Vagina (tissue), 2 donors: ENCODE results near the gene PPIL6. TPM values are rescaled to one million over a fixed set of nuclear protein-coding genes. Genes with fewer than 3 reads are reported as not detected.
A peak's percentile ranks its signal among the peaks of the same experiment; 100 is the strongest.

Experiments
- DNase-seq, 2 donors: peaks; one replicate each; pipeline ENCODE4 v3.0.0-alpha.2; 2017; ENCODE audit errors: extremely low spot score in 2 of 2
- H3K27ac ChIP-seq: fragments of 200-600 bp; sonication (generic); one replicate; pipeline ENCODE4 v1.5.1; 2019
- H3K27me3 ChIP-seq: fragments of 200-600 bp; sonication (generic); one replicate; pipeline ENCODE4 v1.5.1; 2019
- H3K36me3 ChIP-seq, 2 donors: fragments of 200-600 bp; sonication (generic); one replicate each; pipeline ENCODE4 v1.5.1; 2017 to 2019
- H3K4me1 ChIP-seq: fragments of 200-600 bp; sonication (generic); one replicate; pipeline ENCODE4 v1.5.1; 2019
- H3K4me3 ChIP-seq, 2 donors: fragments of 200-600 bp; sonication (generic); 1 replicate in 1 of 2; 2 replicates in 1 of 2; pipeline ENCODE4 v1.5.1; 2016 to 2019
- H3K9me3 ChIP-seq: fragments of 200-600 bp; sonication (generic); one replicate; pipeline ENCODE4 v1.5.1; 2019
- CTCF ChIP-seq, 3 experiments: fragments of 450-650 bp in 2 of 3; fragments of 200-600 bp in 1 of 3; sonication (generic) in 1 of 3; IDR thresholded peaks; one replicate each; pipeline ENCODE4 v1.5.1; 2017 to 2019; ENCODE audit warnings: antibody characterized with exemption in 3 of 3, mild to moderate bottlenecking in 2 of 3, moderate library complexity in 2 of 3
- POLR2A ChIP-seq, 2 donors: fragments of 450-650 bp; IDR thresholded peaks; one replicate each; pipeline ENCODE4 v1.6.1; 2017; ENCODE audit warnings: antibody characterized with exemption in 2 of 2, mild to moderate bottlenecking in 2 of 2, moderate library complexity in 2 of 2
- POLR2AphosphoS5 ChIP-seq, 2 donors: sonication (generic); formaldehyde crosslinking; IDR thresholded peaks; one replicate each; pipeline ENCODE4 v1.9.0; 2017; ENCODE audit warnings: antibody characterized with exemption in 2 of 2, mild to moderate bottlenecking in 2 of 2, low read depth in 1 of 2; ENCODE audit not compliant: insufficient read depth in 1 of 2
- intact Hi-C: fragments of 100-400 bp; cut with DNase I; formaldehyde crosslinking; loops from one replicate; pipeline ENCODE4 v1.15.1; 2023
- total RNA-seq: library from RNA; depleted of rRNA; stranded (reverse); fragments of >200 nt; gene quantifications from one replicate; pipeline ENCODE4 v1.2.3, GENCODE V29; 2016

The PPIL6 gene
- total RNA-seq, 1 donor from 2014 or later = 3.9 TPM

GRCh38 chr6:109434456-109434855 is 6.0 kb downstream of the PPIL6 start:
- no peak overlapping the region for H3K4me3 ChIP-seq
- TF ChIP-seq CTCF (IDR thresholded peaks at IDR 0.05) (no peak), POLR2A (IDR thresholded peaks at IDR 0.05) (no peak), POLR2AphosphoS5 (IDR thresholded peaks at IDR 0.05; ENCODE audit: insufficient read depth in 1 of 2, low read depth in 1 of 2) (no peak)
- H3K27me3 ChIP-seq = no peaks in the 10 kb centered on the region
- peak overlapping the region; percentile 68 for H3K27ac ChIP-seq
- intact Hi-C loops = no loop called here
- H3K9me3 ChIP-seq = no peaks in the 10 kb centered on the region
- H3K36me3 ChIP-seq = no peaks in the 10 kb centered on the region
- H3K4me1 ChIP-seq = peaks cover 26% of the 10 kb centered on the region
- DNase-seq = no peak

- intact Hi-C loops = no loop called here
These were observed 10.9 kb downstream of the PPIL6 start for GRCh38 chr6:109429496-109429895.

GRCh38 chr6:109428889-109429477 is 11.4 kb downstream of the PPIL6 start:
- intact Hi-C loops = no loop called here
- peaks cover 15% of the 10 kb centered on the region for H3K4me1 ChIP-seq
- peak overlapping the region; percentile 36 for H3K27ac ChIP-seq
- TF ChIP-seq CTCF (IDR thresholded peaks at IDR 0.05) (no peak), POLR2A (IDR thresholded peaks at IDR 0.05) (no peak), POLR2AphosphoS5 (IDR thresholded peaks at IDR 0.05; ENCODE audit: insufficient read depth in 1 of 2, low read depth in 1 of 2) (no peak)
- H3K27me3 ChIP-seq = no peaks in the 10 kb centered on the region
- H3K9me3 ChIP-seq = no peaks in the 10 kb centered on the region
- no peak for DNase-seq
- H3K4me3 ChIP-seq = peak overlapping the region in 1 of 2 donors; percentile 1
- no peaks in the 10 kb centered on the region for H3K36me3 ChIP-seq

More at GRCh38 chr6:109429496-109429895, 10.9 kb downstream of the PPIL6 start:
- H3K4me1 ChIP-seq = peaks cover 19% of the 10 kb centered on the region
- H3K36me3 ChIP-seq = no peaks in the 10 kb centered on the region
- H3K27ac ChIP-seq = no peak overlapping the region
- no peak for DNase-seq
- no peaks in the 10 kb centered on the region for H3K9me3 ChIP-seq
- no peak for TF ChIP-seq POLR2AphosphoS5 (IDR thresholded peaks at IDR 0.05; ENCODE audit: insufficient read depth in 1 of 2, low read depth in 1 of 2)
- no peak for TF ChIP-seq POLR2A (IDR thresholded peaks at IDR 0.05)
- TF ChIP-seq CTCF (IDR thresholded peaks at IDR 0.05) = no peak
- no peak overlapping the region for H3K4me3 ChIP-seq
- no peaks in the 10 kb centered on the region for H3K27me3 ChIP-seq

- Histone ChIP-seq H3K9me3 (no peaks in the 10 kb centered on the region), H3K27ac (no peak overlapping the region), H3K36me3 (no peaks in the 10 kb centered on the region), H3K4me3 (no peak overlapping the region), H3K27me3 (no peaks in the 10 kb centered on the region), H3K4me1 (peaks cover 9% of the 10 kb centered on the region)
- no peak for DNase-seq
- TF ChIP-seq POLR2AphosphoS5 (IDR thresholded peaks at IDR 0.05; ENCODE audit: insufficient read depth in 1 of 2, low read depth in 1 of 2) = no peak
- no peak for TF ChIP-seq CTCF (IDR thresholded peaks at IDR 0.05)
- no peak for TF ChIP-seq POLR2A (IDR thresholded peaks at IDR 0.05)
- intact Hi-C loops = no loop called here
These were observed 15.5 kb downstream of the PPIL6 start for GRCh38 chr6:109424946-109425345.

- TF ChIP-seq CTCF (IDR thresholded peaks at IDR 0.05) (no peak), POLR2AphosphoS5 (IDR thresholded peaks at IDR 0.05; ENCODE audit: insufficient read depth in 1 of 2, low read depth in 1 of 2) (no peak), POLR2A (IDR thresholded peaks at IDR 0.05) (no peak)
- H3K9me3 ChIP-seq = no peaks in the 10 kb centered on the region
- no peaks in the 10 kb centered on the region for H3K27me3 ChIP-seq
- H3K4me3 ChIP-seq = no peak overlapping the region
- intact Hi-C loops = no loop called here
- H3K4me1 ChIP-seq = no peaks in the 10 kb centered on the region
- no peak for DNase-seq
- no peaks in the 10 kb centered on the region for H3K36me3 ChIP-seq
- H3K27ac ChIP-seq = no peak overlapping the region
These were observed 19.2 kb downstream of the PPIL6 start for GRCh38 chr6:109421184-109421583.
